Measurements from ENCODE around the gene PTPN18.

PTPN18 gene

GRCh38 chr2:130335226-130335625 is 20.6 kb upstream of the PTPN18 start:
- H3K4me1 ChIP-seq (ENCODE audit: insufficient read depth, low read length, poor library complexity, severe bottlenecking), result no peaks in the 10 kb centered on the region
- no peaks in the 10 kb centered on the region for H3F3A ChIP-seq (ENCODE audit: low read depth)
- H3K79me2 ChIP-seq (ENCODE audit: insufficient read depth, low read length), result no peaks in the 10 kb centered on the region
- no peak overlapping the region for H3K4me2 ChIP-seq (ENCODE audit: low read depth, low read length, poor library complexity, severe bottlenecking)
- no peaks in the 10 kb centered on the region for H3K27me3 ChIP-seq (ENCODE audit: insufficient read depth, low read length, poor library complexity, severe bottlenecking)
- TF ChIP-seq EZH2phosphoT487 (IDR thresholded peaks at IDR 0.05; ENCODE audit: borderline replicate concordance), result no peak
- TF ChIP-seq, protein P1, sequence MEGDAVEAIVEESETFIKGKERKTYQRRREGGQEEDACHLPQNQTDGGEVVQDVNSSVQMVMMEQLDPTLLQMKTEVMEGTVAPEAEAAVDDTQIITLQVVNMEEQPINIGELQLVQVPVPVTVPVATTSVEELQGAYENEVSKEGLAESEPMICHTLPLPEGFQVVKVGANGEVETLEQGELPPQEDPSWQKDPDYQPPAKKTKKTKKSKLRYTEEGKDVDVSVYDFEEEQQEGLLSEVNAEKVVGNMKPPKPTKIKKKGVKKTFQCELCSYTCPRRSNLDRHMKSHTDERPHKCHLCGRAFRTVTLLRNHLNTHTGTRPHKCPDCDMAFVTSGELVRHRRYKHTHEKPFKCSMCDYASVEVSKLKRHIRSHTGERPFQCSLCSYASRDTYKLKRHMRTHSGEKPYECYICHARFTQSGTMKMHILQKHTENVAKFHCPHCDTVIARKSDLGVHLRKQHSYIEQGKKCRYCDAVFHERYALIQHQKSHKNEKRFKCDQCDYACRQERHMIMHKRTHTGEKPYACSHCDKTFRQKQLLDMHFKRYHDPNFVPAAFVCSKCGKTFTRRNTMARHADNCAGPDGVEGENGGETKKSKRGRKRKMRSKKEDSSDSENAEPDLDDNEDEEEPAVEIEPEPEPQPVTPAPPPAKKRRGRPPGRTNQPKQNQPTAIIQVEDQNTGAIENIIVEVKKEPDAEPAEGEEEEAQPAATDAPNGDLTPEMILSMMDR (conservative IDR thresholded peaks at IDR 0.05; ENCODE audit: low read length), result no peak
- no peak overlapping the region for H2AFZ ChIP-seq (ENCODE audit: low read length)
- H3K36me3 ChIP-seq (ENCODE audit: insufficient read depth, low read length), result peaks cover 6% of the 10 kb centered on the region; the same call in 1 of the 2 replicates
- no peaks in the 10 kb centered on the region for H3K9me3 ChIP-seq (ENCODE audit: insufficient read depth, low read depth, low read length)
- no peak overlapping the region for H3K4me3 ChIP-seq (ENCODE audit: low read length, poor library complexity, severe bottlenecking)
- no peaks in the 10 kb centered on the region for H4K20me1 ChIP-seq (ENCODE audit: insufficient read depth, low read length, poor library complexity, severe bottlenecking)
- H3K9me2 ChIP-seq (replicated peaks; ENCODE audit: low read depth, low read length), result no peaks in the 10 kb centered on the region
- H3K9ac ChIP-seq (ENCODE audit: low read depth, low read length, poor library complexity, severe bottlenecking), result no peak overlapping the region

GRCh38 chr2:130336150-130336876 is 19.5 kb upstream of the PTPN18 start:
- no peaks in the 10 kb centered on the region for H3K27me3 ChIP-seq (ENCODE audit: insufficient read depth, low read length, poor library complexity, severe bottlenecking)
- H3K9me2 ChIP-seq (replicated peaks; ENCODE audit: low read depth, low read length), result no peaks in the 10 kb centered on the region
- no peak overlapping the region for H3K4me2 ChIP-seq (ENCODE audit: low read depth, low read length, poor library complexity, severe bottlenecking)
- TF ChIP-seq, protein P1 (conservative IDR thresholded peaks at IDR 0.05; ENCODE audit: low read length), result no peak
- TF ChIP-seq EZH2phosphoT487 (IDR thresholded peaks at IDR 0.05; ENCODE audit: borderline replicate concordance), result no peak
- no peak overlapping the region for H3K9ac ChIP-seq (ENCODE audit: low read depth, low read length, poor library complexity, severe bottlenecking)
- H3K36me3 ChIP-seq (ENCODE audit: insufficient read depth, low read length), result peaks cover 6% of the 10 kb centered on the region; the same call in 1 of the 2 replicates
- peaks cover 7% of the 10 kb centered on the region for H3K4me1 ChIP-seq (ENCODE audit: insufficient read depth, low read length, poor library complexity, severe bottlenecking)
- no peak overlapping the region for H2AFZ ChIP-seq (ENCODE audit: low read length)
- peaks cover 9% of the 10 kb centered on the region for H3K79me2 ChIP-seq (ENCODE audit: insufficient read depth, low read length)
- H3F3A ChIP-seq (ENCODE audit: low read depth), result no peaks in the 10 kb centered on the region
- no peaks in the 10 kb centered on the region for H4K20me1 ChIP-seq (ENCODE audit: insufficient read depth, low read length, poor library complexity, severe bottlenecking)
- H3K9me3 ChIP-seq (ENCODE audit: insufficient read depth, low read depth, low read length), result no peaks in the 10 kb centered on the region
- no peak overlapping the region for H3K4me3 ChIP-seq (ENCODE audit: low read length, poor library complexity, severe bottlenecking)

GRCh38 chr2:130336877-130337734 is 18.8 kb upstream of the PTPN18 start:
- peaks cover 8% of the 10 kb centered on the region for H3K4me1 ChIP-seq (ENCODE audit: insufficient read depth, low read length, poor library complexity, severe bottlenecking)
- no peak overlapping the region for H3K4me2 ChIP-seq (ENCODE audit: low read depth, low read length, poor library complexity, severe bottlenecking)
- no peak overlapping the region for H3K4me3 ChIP-seq (ENCODE audit: low read length, poor library complexity, severe bottlenecking)
- no peaks in the 10 kb centered on the region for H4K20me1 ChIP-seq (ENCODE audit: insufficient read depth, low read length, poor library complexity, severe bottlenecking)
- peaks cover 6% of the 10 kb centered on the region; the same call in 1 of the 2 replicates for H3K36me3 ChIP-seq (ENCODE audit: insufficient read depth, low read length)
- H3F3A ChIP-seq (ENCODE audit: low read depth), result no peaks in the 10 kb centered on the region
- no peaks in the 10 kb centered on the region for H3K9me2 ChIP-seq (replicated peaks; ENCODE audit: low read depth, low read length)
- H2AFZ ChIP-seq (ENCODE audit: low read length), result no peak overlapping the region
- peaks cover 11% of the 10 kb centered on the region for H3K79me2 ChIP-seq (ENCODE audit: insufficient read depth, low read length)
- TF ChIP-seq EZH2phosphoT487 (IDR thresholded peaks at IDR 0.05; ENCODE audit: borderline replicate concordance), result no peak
- TF ChIP-seq, protein P1 (conservative IDR thresholded peaks at IDR 0.05; ENCODE audit: low read length), result no peak
- no peak overlapping the region for H3K9ac ChIP-seq (ENCODE audit: low read depth, low read length, poor library complexity, severe bottlenecking)
- no peaks in the 10 kb centered on the region for H3K9me3 ChIP-seq (ENCODE audit: insufficient read depth, low read depth, low read length)
- H3K27me3 ChIP-seq (ENCODE audit: insufficient read depth, low read length, poor library complexity, severe bottlenecking), result no peaks in the 10 kb centered on the region
